ENCODE results near the gene PRDM12.

The PRDM12 gene

DNA sequence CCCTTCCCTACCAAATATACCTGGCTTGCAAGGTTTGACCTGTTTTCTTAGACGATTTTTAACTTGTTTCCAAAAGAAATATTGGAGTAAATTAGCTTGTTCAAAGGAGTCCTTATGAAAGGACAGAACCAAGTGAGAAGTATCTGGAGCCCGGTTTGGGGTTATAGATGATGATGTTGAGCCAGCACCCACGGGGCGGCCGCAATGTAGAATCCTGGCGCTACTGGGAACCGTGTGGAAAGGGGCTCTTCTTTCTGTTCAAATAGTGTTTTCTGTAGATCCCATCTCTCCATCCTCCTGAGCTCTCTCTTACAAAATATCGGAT is 28.7 kb downstream of the PRDM12 start:
- DNase-seq: no peak

- peak; percentile 98 for DNase-seq
Measured at GRCh38 chr9:130693426-130694191, 29.2 kb downstream of the PRDM12 start, which contains the start of gene EXOSC2. EXOSC2 (plus strand) TSS chr9:130693780; CDS start chr9:130693792, 12 bp downstream.

- DNase-seq: no peak
Measured at GRCh38 chr9:130694205-130694604, 29.8 kb downstream of the PRDM12 start.

DNA sequence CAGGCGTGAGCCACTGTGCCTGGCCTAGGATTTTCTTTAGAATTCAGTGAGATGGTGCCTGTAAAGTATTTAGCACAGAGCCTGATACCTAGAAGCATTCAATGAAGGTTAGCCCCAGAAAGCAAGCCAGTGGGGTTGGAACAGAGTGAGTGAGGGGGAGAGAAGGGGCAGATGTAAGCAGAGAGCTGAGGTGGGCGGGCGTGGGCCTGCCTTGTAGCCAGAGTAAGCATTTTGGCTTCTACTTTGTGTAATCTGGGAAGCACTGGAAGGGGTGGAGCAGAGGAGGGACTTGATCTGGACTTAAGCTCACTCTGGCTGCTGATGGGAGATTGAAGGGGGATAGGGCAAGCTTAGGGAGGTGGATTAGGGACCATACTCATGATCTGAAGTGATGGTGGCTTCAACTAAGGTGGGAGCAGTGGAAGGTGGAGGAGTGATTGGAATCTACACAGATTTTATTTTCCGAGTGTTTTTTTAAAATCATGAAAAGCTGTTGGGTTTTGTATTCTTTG is 31.8 kb downstream of the PRDM12 start:
- DNase-seq: no peak

DNA sequence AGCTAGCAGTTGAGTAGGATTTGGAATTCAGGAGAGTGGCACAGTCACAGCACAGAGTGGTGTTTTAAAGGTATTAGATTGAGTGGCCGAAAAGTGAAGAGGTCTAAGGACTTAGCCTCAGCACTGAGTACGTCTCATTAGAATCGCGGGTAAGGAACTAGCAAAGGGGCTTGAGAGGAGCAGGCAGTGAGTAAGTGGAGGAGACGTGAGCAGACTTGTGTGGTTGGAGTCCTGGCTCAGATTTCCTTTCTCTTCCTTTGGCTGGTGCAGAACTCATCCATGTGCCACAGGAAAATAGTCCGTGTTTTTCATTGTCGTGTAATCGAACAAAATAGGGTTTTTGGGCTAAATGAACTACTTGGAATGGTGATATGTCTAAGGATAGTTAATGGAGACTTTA is 32.6 kb downstream of the PRDM12 start:
- no peak for DNase-seq

DNA sequence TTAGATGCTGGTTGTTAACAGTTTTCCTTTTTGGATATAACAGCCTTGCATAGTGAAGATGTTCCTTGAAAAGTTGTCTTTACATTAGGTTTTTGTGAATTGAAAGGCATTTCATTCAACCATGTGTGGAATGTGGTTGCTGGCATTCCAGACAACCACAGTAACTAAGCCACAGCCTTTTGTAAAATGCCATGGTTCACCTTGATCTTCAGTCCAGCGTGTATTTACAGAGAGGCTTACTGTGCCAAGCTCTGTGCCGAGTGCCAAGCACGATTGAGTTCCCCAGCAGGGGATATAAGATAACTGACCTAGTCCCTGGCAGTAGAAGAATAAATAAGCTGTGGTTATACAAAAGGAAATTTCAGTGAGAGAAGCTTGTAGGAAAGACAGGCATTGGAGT is 34.1 kb downstream of the PRDM12 start:
- DNase-seq: no peak

GRCh38 chr9:130699047-130699446 is 34.7 kb downstream of the PRDM12 start:
- no peak for DNase-seq

- DNase-seq: peak; percentile 64
Measured at GRCh38 chr9:130701059-130702022, 36.9 kb downstream of the PRDM12 start.

DNA sequence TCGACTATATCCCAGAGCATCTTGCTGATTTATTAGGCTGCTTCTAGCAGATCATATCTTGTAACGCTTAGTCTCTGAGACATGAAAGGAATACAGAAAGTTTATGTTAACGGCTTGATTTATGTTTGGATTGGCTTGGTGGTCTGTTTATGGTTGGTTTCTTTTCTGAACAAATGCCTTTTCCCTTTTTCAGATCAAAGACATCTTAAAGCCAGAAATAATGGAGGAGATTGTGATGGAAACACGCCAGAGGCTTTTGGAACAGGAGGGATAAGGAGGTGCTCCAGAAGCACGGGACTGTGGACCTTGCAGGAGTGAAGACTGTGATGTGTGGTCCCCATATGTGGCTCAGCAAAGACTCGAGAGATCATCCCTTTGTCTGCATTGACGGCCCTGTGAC is 39.1 kb downstream of the PRDM12 start:
- DNase-seq: no peak

DNA sequence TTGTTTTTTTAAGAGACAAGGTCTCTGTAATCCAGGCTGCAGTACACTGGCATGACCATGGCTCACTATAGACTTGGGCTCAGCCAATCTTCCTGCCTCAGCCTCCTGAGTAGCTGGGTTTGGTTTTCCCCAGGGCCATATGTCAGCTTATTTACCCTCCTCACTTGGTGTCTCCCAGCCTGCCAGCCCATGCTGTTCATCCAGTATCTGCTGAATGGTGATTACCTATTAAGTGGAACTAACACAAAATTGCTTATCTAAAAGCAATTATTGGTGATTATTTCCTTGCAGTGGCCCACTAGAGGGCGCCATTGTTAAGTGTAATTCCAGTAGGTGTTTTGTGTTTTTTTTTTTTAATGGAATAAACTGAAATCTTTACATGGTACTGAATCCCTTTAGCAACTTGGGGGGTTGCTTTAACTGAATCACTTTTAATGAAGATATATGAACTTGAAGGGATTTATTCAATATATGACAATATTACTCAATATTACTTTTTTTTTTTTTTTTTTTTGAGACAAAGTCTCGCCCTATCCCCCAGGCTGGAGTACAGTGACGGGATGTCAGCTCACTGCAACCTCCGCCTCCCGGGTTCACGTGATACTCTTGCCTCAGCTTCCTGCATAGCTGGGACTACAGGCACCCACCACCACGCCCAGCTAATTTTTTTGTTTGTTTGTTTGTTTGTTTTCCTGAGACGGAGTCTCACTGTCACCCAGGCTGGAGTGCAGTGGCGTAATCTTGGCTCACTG is 43.0 kb downstream of the PRDM12 start:
- DNase-seq: peak; percentile 64

DNA sequence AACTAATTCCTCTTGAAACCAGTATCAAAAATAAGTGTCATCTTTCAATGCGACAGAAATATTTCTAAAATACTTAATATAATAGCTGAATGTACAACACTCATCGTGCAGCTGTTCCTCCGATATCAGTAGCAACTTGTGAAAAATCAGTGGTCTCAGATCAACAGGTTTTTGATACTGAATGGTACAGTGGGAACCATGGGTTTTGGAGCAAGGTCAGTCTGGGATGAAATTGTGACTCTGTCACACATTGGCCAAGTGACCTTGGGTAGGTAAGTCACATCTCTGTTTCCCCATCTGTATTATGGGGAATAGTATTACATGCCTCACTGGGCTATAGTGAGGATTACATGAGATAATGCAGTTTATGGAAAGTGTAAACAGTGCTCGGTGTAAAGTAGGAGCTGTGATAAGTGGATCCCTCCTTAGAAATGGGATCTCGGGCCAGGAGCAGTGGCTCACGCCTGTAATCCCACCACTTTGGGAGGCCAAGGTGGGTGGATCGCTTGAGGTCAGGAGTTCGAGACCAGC is 46.5 kb downstream of the PRDM12 start:
- no peak for DNase-seq

- DNase-seq: no peak
Measured at GRCh38 chr9:130711469-130711868, 47.1 kb downstream of the PRDM12 start.

- DNase-seq: peak; percentile 95
Measured at GRCh38 chr9:130712564-130713285, 48.3 kb downstream of the PRDM12 start.

DNA sequence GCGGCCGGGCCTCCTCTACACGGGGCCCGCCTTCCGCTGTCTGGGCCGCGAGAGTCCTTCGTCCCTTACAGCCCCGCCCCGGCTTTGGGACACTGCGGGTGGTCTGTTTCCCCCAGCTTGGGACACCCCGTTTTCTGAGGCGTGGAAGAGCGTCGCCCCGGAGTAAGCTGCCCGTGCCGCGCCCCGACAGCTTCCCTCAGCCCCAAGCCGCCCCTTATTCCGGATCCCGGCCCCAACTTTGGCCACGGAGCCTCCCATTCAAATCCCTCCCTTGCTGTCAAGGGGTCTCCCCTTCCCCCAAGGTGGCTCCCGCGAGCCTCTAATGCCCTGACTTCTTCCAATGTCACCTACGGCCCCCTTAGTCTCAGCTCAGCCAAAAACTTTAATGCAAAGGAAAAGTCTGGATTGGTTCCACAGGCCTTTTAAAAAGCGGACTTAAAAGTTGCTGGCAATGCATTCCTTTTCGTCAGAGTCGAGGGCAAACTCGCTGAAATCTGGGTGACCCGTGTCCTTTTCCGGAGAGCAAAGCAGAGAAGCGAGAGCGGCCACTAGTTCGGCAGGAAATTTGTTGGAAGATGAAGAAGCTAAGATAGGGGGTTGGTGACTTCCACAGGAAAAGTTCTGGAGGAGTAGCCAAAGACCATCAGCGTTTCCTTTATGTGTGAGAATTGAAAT is 49.0 kb downstream of the PRDM12 start:
- DNase-seq: no peak

DNA sequence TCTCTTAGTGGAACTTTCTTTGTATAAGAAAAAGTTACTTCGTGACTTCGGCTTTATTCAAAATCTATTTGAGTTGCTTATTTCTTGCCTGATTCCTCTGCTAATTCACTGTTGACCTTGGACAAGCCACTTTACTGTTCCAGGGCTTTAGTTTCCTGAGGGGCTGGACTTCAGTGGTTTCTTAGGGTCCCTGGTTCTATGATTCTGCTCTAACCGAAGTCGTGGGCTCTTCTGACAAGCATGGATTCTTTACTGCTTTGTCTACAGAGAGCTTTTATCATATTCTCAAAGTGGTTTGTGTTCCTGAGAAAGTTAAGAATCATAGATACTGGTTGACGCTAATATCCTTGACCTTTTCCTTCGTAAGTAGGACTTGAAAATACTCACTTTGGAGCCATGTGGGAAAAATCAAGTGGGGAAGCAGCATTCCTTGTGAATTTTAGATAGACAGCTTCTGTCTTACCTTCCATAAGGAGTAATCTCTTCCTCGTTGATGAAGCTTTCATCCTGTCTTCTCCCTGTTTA is 50.3 kb downstream of the PRDM12 start:
- no peak for DNase-seq

DNA sequence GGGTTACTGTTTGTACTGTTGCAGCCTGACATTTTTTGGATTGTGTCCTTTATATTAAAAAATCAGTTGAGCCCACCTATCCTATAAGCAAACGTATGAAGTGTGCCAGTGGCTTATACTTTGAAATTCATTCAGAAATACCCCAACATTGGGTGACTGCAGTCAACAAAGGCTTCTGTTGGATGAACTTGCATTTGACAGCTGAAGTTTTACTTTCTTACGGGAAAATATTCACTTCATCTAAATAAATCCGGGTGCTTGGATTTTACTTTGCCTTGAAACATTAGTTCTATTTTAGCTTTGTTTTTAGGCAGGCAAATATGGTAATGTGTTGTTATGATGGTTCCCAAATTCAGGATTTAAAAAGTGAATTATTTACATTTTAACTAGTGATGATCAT is 50.9 kb downstream of the PRDM12 start:
- DNase-seq: no peak

GRCh38 chr9:130718562-130718961 is 54.2 kb downstream of the PRDM12 start:
- DNase-seq: no peak

- DNase-seq: no peak
Measured at GRCh38 chr9:130720762-130721161, 56.4 kb downstream of the PRDM12 start.

DNA sequence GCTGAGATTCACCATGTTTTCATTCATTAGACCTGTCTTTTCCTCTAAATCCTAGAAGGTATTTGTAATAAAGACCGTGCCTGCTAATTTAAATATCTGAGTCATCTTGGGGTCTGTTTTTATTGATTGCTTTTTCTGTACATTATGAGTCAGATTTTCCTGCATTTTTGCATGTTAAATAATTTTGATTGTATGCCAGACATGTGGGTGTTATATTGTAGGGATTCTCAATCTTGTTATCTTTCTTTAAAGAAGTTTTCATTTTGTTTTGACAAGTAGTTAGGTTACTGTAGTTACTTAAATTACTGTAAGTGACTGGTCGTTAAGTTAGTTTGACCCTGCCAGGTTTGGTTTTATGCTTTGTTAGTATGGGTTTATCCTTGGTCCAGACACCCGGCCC is 64.3 kb downstream of the PRDM12 start:
- DNase-seq: no peak

- no peak for DNase-seq
Measured at GRCh38 chr9:130729145-130729544, 64.8 kb downstream of the PRDM12 start.

GRCh38 chr9:130731355-130731754 is 67.0 kb downstream of the PRDM12 start:
- peak; percentile 50 for DNase-seq
